ENCODE data around the gene GREM1.

GREM1 gene

GRCh38 chr15:32732574-32733157, 14.9 kb downstream of the GREM1 start:
- no peak for DNase-seq (ENCODE audit: low read depth)

GRCh38 chr15:32733281-32733680, 15.5 kb downstream of the GREM1 start:
- no peak for DNase-seq (ENCODE audit: low read depth)

GRCh38 chr15:32735989-32736700, 18.3 kb downstream of the GREM1 start:
- DNase-seq (ENCODE audit: low read depth): no peak

- DNase-seq (ENCODE audit: low read depth): no peak
Observed at GRCh38 chr15:32736701-32737061, 18.9 kb downstream of the GREM1 start.

- DNase-seq (ENCODE audit: low read depth): no peak
Observed at GRCh38 chr15:32737304-32737703, 19.5 kb downstream of the GREM1 start.

GRCh38 chr15:32738666-32739065, 20.9 kb downstream of the GREM1 start:
- no peak for DNase-seq (ENCODE audit: low read depth)

- no peak for DNase-seq (ENCODE audit: low read depth)
Observed at GRCh38 chr15:32739522-32740063, 21.8 kb downstream of the GREM1 start.

GRCh38 chr15:32743411-32744140, 25.8 kb downstream of the GREM1 start:
- no peak for DNase-seq (ENCODE audit: low read depth)

GRCh38 chr15:32746116-32746857, 28.5 kb downstream of the GREM1 start:
- DNase-seq (ENCODE audit: low read depth): no peak

- DNase-seq (ENCODE audit: low read depth): no peak
Observed at GRCh38 chr15:32747921-32748342, 30.1 kb downstream of the GREM1 start.

- DNase-seq (ENCODE audit: low read depth): no peak
Observed at GRCh38 chr15:32750979-32751378, 33.2 kb downstream of the GREM1 start.

- no peak for DNase-seq (ENCODE audit: low read depth)
Observed at GRCh38 chr15:32757426-32757825, 39.6 kb downstream of the GREM1 start.

- no peak for DNase-seq (ENCODE audit: low read depth)
Observed at GRCh38 chr15:32763295-32763694, 45.5 kb downstream of the GREM1 start.

- DNase-seq (ENCODE audit: low read depth): no peak
Observed at GRCh38 chr15:32765236-32765635, 47.4 kb downstream of the GREM1 start.

GRCh38 chr15:32766101-32766500, 48.3 kb downstream of the GREM1 start:
- DNase-seq (ENCODE audit: low read depth): no peak

- DNase-seq (ENCODE audit: low read depth): no peak
Observed at GRCh38 chr15:32767236-32767635, 49.4 kb downstream of the GREM1 start.

GRCh38 chr15:32774022-32774421, 56.2 kb downstream of the GREM1 start:
- no peak for DNase-seq (ENCODE audit: low read depth)

- DNase-seq (ENCODE audit: low read depth): no peak
Observed at GRCh38 chr15:32775103-32775502, 57.3 kb downstream of the GREM1 start.

GRCh38 chr15:32778391-32779176, 60.8 kb downstream of the GREM1 start:
- no peak for DNase-seq (ENCODE audit: low read depth)

- no peak for DNase-seq (ENCODE audit: low read depth)
Observed at GRCh38 chr15:32781781-32782180, 64.0 kb downstream of the GREM1 start.

GRCh38 chr15:32784581-32784980, 66.8 kb downstream of the GREM1 start:
- DNase-seq (ENCODE audit: low read depth): no peak

- DNase-seq (ENCODE audit: low read depth): no peak
Observed at GRCh38 chr15:32786906-32787305, 69.1 kb downstream of the GREM1 start.
